Measurements from ENCODE around the gene STEAP3. TPM values are rescaled to one million over a fixed set of nuclear protein-coding genes. Genes with fewer than 3 reads are reported as not detected.
"Not testable (repeated sequence)": the region's sequence is repeated elsewhere in the genome, so short reads cannot be mapped to it uniquely, and the experiment has no call there.

STEAP3 gene
- total RNA-seq, 4 donors from 2014 or later: 10.1 to 21.7 (median 10.6) TPM

DNA sequence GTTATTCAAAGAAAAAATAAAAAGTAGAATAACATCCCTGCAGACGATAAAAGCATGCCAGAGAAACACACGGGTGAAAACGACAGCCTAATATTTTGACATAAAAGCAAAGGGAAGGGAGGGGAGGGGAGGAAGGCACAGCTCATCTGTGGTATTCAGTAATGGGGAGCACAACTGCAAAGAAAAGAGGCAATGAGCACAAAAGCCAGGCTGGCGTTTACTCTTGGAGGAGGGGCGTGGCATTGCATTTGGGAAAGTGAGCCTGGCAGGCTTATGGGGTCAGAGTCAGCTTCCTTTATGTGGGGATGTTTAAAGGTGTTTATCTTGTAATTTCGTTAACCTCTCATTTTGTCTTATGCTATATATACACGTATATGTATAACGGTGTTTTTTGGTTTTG lies 53.2 kb downstream of the STEAP3 start:
- DNase-seq (no peak), ATAC-seq (no peak)
- no peak overlapping the region for H3K27ac ChIP-seq
- no peaks in the 10 kb centered on the region for H3K9me3 ChIP-seq
- intact Hi-C loops (cut with DNase I; ENCODE audit: low total_unique reads) (no loop called here), in situ Hi-C loops (cut with MboI; ENCODE audit: low sequenced_read_pairs in 4 of 4) (no loop called here)
- TF ChIP-seq, protein P1, sequence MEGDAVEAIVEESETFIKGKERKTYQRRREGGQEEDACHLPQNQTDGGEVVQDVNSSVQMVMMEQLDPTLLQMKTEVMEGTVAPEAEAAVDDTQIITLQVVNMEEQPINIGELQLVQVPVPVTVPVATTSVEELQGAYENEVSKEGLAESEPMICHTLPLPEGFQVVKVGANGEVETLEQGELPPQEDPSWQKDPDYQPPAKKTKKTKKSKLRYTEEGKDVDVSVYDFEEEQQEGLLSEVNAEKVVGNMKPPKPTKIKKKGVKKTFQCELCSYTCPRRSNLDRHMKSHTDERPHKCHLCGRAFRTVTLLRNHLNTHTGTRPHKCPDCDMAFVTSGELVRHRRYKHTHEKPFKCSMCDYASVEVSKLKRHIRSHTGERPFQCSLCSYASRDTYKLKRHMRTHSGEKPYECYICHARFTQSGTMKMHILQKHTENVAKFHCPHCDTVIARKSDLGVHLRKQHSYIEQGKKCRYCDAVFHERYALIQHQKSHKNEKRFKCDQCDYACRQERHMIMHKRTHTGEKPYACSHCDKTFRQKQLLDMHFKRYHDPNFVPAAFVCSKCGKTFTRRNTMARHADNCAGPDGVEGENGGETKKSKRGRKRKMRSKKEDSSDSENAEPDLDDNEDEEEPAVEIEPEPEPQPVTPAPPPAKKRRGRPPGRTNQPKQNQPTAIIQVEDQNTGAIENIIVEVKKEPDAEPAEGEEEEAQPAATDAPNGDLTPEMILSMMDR (IDR thresholded peaks at IDR 0.05 in 4 of 5, conservative IDR thresholded peaks at IDR 0.05 in 1 of 5): no peak
- no peak for TF ChIP-seq POLR2A (IDR thresholded peaks at IDR 0.05)
- no peaks in the 10 kb centered on the region for H3K36me3 ChIP-seq
- H3K27me3 ChIP-seq: no peaks in the 10 kb centered on the region
- H3K4me1 ChIP-seq: no peaks in the 10 kb centered on the region
- H3K4me3 ChIP-seq: no peak overlapping the region

DNA sequence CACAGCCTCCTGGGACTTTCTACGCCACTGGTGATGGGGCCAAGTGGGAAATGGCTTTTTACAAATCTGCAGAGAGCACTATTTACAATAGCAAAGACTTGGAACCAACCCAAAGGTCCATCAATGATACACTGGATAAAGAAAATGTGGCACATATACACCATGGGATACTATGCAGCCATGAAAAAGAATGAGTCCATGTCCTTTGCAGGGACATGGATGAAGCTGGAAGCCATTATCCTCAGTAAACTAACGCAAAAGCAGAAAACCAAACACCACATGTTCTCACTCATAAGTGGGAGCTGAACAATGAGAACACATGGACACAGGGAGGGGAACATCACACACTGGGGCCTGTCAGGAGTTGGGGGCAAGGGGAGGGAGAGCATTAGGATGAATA lies 54.8 kb downstream of the STEAP3 start:
- H3K4me1 ChIP-seq; intact Hi-C loops (cut with DNase I; ENCODE audit: low total_unique reads); H3K9me3 ChIP-seq; H3K4me3 ChIP-seq; H3K27ac ChIP-seq; H3K27me3 ChIP-seq; in situ Hi-C loops (cut with MboI; ENCODE audit: low sequenced_read_pairs in 4 of 4); H3K36me3 ChIP-seq; DNase-seq; ATAC-seq: not testable (repeated sequence)

DNA sequence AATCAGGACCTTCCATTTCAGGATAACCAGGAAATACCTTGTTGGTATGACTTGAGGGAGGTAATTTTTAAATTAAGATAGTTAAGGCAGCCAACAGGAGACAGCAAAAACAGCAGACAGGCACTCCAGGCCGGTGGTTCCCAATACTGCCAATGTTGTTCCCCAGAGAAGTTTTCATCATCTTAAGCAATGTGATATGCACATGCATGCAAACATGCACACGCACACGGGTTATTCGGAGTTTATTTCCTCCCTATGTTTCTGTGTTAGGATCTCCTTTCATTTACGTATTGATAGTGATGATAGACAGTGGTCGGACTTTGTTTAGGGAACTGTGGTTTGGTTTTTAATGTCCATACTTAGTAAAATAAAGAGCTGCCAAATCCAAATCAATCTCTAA lies 55.3 kb downstream of the STEAP3 start:
- Histone ChIP-seq H3K4me3 (no peak overlapping the region), H3K27me3 (no peaks in the 10 kb centered on the region), H3K36me3 (no peaks in the 10 kb centered on the region), H3K27ac (peak overlapping the region in 1 of 4 donors; percentile 55), H3K4me1 (peaks cover 8 to 10% of the 10 kb centered on the region in 2 donors), H3K9me3 (no peaks in the 10 kb centered on the region)
- ATAC-seq (no peak), DNase-seq (no peak)
- TF ChIP-seq, protein P1 (IDR thresholded peaks at IDR 0.05 in 4 of 5, conservative IDR thresholded peaks at IDR 0.05 in 1 of 5): no peak
- no peak for TF ChIP-seq POLR2A (IDR thresholded peaks at IDR 0.05)
- intact Hi-C loops (cut with DNase I; ENCODE audit: low total_unique reads) (no loop called here), in situ Hi-C loops (cut with MboI; ENCODE audit: low sequenced_read_pairs in 4 of 4) (no loop called here)

DNA sequence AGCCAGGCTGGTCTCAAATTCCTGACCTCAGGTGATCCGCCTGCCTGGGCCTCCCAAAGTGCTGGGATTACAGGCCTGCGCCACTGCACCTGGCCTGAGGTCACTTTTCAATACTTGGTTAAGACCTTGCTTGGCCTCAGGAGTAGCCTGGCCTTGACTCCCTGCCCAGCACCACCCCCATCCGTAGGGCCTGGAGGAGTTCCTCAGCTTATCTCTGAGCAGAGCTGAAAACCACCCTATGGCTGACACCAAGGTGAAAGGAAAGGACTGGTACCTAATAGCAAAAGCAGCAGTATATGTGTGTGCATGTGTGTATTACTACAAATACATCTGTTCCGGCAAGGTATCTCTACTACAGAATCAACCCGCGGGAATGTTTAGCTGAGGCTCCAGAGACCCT lies 56.0 kb downstream of the STEAP3 start:
- Histone ChIP-seq H3K27me3 (no peaks in the 10 kb centered on the region), H3K27ac (peak overlapping the region in 1 of 4 donors; percentile 55), H3K36me3 (no peaks in the 10 kb centered on the region), H3K4me1 (peaks cover 14 to 15% of the 10 kb centered on the region in 2 donors), H3K4me3 (no peak overlapping the region), H3K9me3 (no peaks in the 10 kb centered on the region)
- TF ChIP-seq, protein P1 (IDR thresholded peaks at IDR 0.05 in 4 of 5, conservative IDR thresholded peaks at IDR 0.05 in 1 of 5): no peak
- TF ChIP-seq POLR2A (IDR thresholded peaks at IDR 0.05): no peak
- ATAC-seq (no peak), DNase-seq (no peak)
- in situ Hi-C loops (cut with MboI; ENCODE audit: low sequenced_read_pairs in 4 of 4) (no loop called here), intact Hi-C loops (cut with DNase I; ENCODE audit: low total_unique reads) (no loop called here)

DNA sequence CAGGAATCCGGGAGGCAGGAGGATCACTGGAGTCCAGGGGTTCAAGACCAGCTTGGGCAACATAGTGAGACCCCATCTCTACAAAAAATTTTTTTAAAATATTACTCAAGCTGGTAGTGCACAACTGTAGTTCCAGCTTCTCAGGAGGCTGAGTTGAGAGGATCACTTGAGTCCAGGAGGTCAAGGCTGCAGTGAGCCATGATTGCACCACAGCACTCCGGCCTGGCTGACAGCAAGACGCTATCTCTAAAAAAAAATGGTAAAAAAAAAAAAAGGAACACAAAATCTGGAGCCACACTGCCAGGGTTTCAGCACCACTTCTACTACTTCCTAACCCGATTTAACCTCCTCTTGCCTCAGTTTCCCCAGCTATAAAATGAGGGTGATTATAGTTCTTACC lies 57.0 kb downstream of the STEAP3 start:
- no peak for TF ChIP-seq POLR2A (IDR thresholded peaks at IDR 0.05)
- TF ChIP-seq, protein P1 (IDR thresholded peaks at IDR 0.05 in 4 of 5, conservative IDR thresholded peaks at IDR 0.05 in 1 of 5): no peak
- ATAC-seq: no peak
- H3K27me3 ChIP-seq: no peaks in the 10 kb centered on the region
- no peak overlapping the region for H3K27ac ChIP-seq
- intact Hi-C loops (cut with DNase I; ENCODE audit: low total_unique reads) (no loop called here), in situ Hi-C loops (cut with MboI; ENCODE audit: low sequenced_read_pairs in 4 of 4) (no loop called here)
- H3K9me3 ChIP-seq: no peaks in the 10 kb centered on the region
- H3K4me3 ChIP-seq: no peak overlapping the region
- no peaks in the 10 kb centered on the region for H3K36me3 ChIP-seq
- peaks cover 14 to 15% of the 10 kb centered on the region in 2 donors for H3K4me1 ChIP-seq
- no peak for DNase-seq
